Naive thymus-derived CD8-positive, alpha-beta T cell (primary cell): ENCODE results near the gene NMT1. TPM values are rescaled to one million over a fixed set of nuclear protein-coding genes. Genes with fewer than 3 reads are reported as not detected.

ENCODE experiments used
- microRNA-seq: library from miRNA; unstranded; fragments of <30 nt; microRNA quantifications from one replicate; pipeline ENCODE4 v1.2.0, GENCODE V29; 2022; ENCODE audit warnings: borderline microRNAs expressed
- polyA plus RNA-seq, 3 donors: library from polyadenylated mRNA; unstranded; fragments of 300-500 nt; fragmentation: Illumina TruSeq; gene quantifications; one replicate each; pipeline ENCODE4 v1.2.3, GENCODE V29; 2021
- total RNA-seq, 8 experiments: library from RNA in 2 of 8; stranded (reverse) in 2 of 8; gene quantifications; one replicate each; pipeline ENCODE4 v1.2.3 and lab custom pipeline; 2021 to 2026

Gene NMT1
- total and polyA plus RNA-seq, 5 experiments from 2014 or later: 55.2 to 139 (median 70.8) TPM

Small RNA genes lying within 50 kb of the gene (microRNA-seq; reads per million reads assigned to microRNA genes)
- not detected for gene MIR6784

Other genes with a start within 250 kb of the NMT1 start
- gene GJC1, start 231.0 kb upstream of the NMT1 start, total RNA-seq: not detected
- gene GJC1, start 231.0 kb upstream of the NMT1 start, polyA plus RNA-seq: not detected
- gene HIGD1B, start 213.4 kb upstream of the NMT1 start, total RNA-seq: not detected
- gene HIGD1B, start 213.4 kb upstream of the NMT1 start, polyA plus RNA-seq: under 1 TPM in 2 of 3 donors, not detected in 1; 0.35 to 0.75 TPM
- gene EFTUD2, start 161.9 kb upstream of the NMT1 start, total RNA-seq: 100 to 1,000 TPM; 101 to 113 TPM
- 10 to 100 TPM; 57.0 to 79.0 (median 68.3) TPM for gene EFTUD2, start 161.9 kb upstream of the NMT1 start, polyA plus RNA-seq
- not detected for gene GFAP, start 145.8 kb upstream of the NMT1 start, total RNA-seq
- under 1 TPM in 2 of 3 donors, not detected in 1; 0.06 to 0.24 TPM for gene GFAP, start 145.8 kb upstream of the NMT1 start, polyA plus RNA-seq
- gene KIF18B, start 113.5 kb upstream of the NMT1 start, total RNA-seq: not detected
- gene KIF18B, start 113.5 kb upstream of the NMT1 start, polyA plus RNA-seq: not detected
- gene C1QL1, start 93.0 kb upstream of the NMT1 start, total RNA-seq: not detected
- gene C1QL1, start 93.0 kb upstream of the NMT1 start, polyA plus RNA-seq: not detected
- 10 to 100 TPM; 36.1 to 37.9 TPM for gene DCAKD, start 9.7 kb upstream of the NMT1 start, total RNA-seq
- 10 to 100 TPM; 13.1 to 16.1 (median 16.0) TPM for gene DCAKD, start 9.7 kb upstream of the NMT1 start, polyA plus RNA-seq
- gene PLCD3, start 71.2 kb downstream of the NMT1 start, total RNA-seq: 1 to 10 TPM; 1.6 to 4.0 TPM
- under 1 TPM; 0.35 to 0.65 (median 0.56) TPM for gene PLCD3, start 71.2 kb downstream of the NMT1 start, polyA plus RNA-seq
- gene ACBD4, start 74.4 kb downstream of the NMT1 start, total RNA-seq: 10 to 100 TPM; 39.4 to 48.5 TPM
- 10 to 100 TPM; 10.5 to 17.4 (median 11.7) TPM for gene ACBD4, start 74.4 kb downstream of the NMT1 start, polyA plus RNA-seq
- gene HEXIM1, start 87.2 kb downstream of the NMT1 start, total RNA-seq: 10 to 100 TPM; 34.3 to 35.1 TPM
- 1 to 10 TPM; 4.9 to 6.8 (median 5.4) TPM for gene HEXIM1, start 87.2 kb downstream of the NMT1 start, polyA plus RNA-seq
- gene HEXIM2, start 100.6 kb downstream of the NMT1 start, total RNA-seq: 1 to 10 TPM; 3.4 to 4.4 TPM
- 1 to 10 TPM; 2.6 to 3.6 (median 3.3) TPM for gene HEXIM2, start 100.6 kb downstream of the NMT1 start, polyA plus RNA-seq
- 100 to 1,000 TPM; 383 to 394 TPM for gene FMNL1, start 160.6 kb downstream of the NMT1 start, total RNA-seq
- 10 to 100 TPM; 18.0 to 35.5 (median 21.5) TPM for gene FMNL1, start 160.6 kb downstream of the NMT1 start, polyA plus RNA-seq
- gene SPATA32, start 200.8 kb downstream of the NMT1 start, total RNA-seq: under 1 TPM; 0.47 to 0.75 TPM
- gene SPATA32, start 200.8 kb downstream of the NMT1 start, polyA plus RNA-seq: under 1 TPM; 0.30 to 0.81 (median 0.44) TPM